Midbrain (tissue), 1 donor: ENCODE data around the gene CDYL.
"Not testable (repeated sequence)": the region's sequence is repeated elsewhere in the genome, so short reads cannot be mapped to it uniquely, and the experiment has no call there.

Experiments used
- DNase-seq: peaks from one replicate; lab custom pipeline; 2025; lab: John Stamatoyannopoulos, UW

The CDYL gene

DNA sequence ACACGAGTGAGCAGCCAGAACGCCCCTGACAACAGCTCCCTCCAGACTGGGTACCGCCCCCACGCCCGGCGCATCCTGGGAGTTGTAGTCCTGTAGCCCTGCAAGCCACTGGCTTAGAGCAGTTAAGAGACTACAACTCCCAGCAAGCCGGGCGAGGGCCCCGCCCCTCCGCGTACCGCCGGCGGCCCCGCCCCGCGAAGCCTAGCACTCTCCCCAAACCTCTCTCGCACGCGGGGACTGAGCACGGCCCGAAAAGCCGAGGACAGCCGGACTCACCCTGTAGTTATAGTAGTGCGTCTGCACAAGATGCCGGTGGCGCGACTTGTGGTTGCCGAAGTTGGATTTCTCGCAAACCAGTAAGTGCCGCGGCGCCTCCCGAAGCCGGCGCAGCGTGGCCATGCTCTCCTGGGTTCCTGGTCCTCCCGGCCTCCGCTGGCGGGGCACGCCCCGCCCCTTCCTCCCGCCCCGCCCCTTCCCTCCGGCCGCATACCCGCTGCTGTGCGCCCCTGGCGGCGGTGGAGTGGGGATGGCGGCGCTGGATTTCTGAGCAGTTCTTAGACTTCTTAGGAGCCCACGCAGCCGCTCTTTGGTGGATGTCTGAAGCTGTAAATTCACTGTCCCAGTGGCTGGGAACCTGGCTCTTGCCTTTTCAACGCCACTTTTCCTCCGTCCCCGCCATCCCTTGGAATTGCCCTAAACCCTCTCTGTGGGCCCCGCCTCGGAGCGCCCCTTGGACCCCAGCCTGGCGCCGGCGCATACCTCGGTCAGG is 227.6 kb downstream of the CDYL start, which contains the start of gene RPP40:
TSS of gene RPP40 (minus strand) at position 434 of the 769 bp plus-strand sequence. CDS start at position 399, 35 bp downstream.
- peak; percentile 94 for DNase-seq

DNA sequence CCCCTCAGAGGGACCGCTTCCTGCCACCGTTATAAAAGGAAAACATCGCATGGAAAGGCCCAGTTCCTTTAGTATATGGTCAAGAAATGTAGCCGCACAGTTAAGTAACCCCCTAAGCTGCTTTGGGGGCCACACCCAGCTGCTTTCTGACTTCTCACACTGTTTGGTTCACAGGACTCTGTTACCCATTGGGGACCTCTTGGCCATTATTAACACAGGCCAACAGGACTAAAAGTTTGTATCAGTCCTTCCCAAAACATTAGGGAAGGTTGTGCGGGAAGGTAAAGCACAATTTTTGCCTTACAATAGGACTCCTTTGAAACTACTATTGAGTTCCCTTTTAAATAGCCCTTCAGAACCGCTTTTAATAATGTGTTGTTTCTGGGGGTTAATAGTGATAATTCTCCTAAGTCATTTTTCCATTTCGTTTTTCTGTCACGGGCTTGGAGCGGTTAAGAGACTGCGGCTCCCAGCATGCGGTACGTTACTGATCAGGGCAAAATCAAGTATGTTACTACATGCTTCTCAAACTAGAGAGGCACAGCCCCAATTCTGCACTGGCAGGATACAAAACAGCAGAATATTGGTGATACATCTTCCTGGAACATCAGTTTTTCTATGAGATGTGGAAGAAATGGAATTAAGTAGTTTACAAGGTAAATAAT is 228.3 kb downstream of the CDYL start:
- DNase-seq = no peak

DNA sequence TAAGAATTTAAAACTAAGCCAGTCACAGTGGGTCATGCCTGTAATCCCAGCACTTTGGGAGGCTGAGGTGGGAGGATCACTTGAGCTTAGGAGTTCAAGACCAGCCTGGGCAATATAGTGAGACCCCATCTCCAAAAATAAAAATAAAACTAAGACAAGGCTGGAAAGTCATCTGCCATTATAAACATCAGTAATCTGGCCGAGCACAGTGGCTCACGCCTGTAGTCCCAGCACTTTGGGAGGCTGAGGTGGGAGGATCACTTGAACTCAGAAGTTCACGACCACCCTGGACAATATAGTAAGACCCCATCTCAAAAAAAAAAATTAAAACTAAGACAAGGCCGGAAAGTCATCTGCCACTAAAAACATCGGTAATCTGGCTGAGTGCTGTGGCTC is 228.8 kb downstream of the CDYL start:
- not testable (repeated sequence) for DNase-seq
